K562 (cell line): ENCODE results near the gene CHCHD4.

Experiments
- EP300 ChIP-seq: IDR thresholded peaks from 2 replicates; pipeline ENCODE4 v1.6.1; 2012; ENCODE audit warnings: low read length, improper control_type of control experiment
- ESRRA ChIP-seq: fragments of 450-650 bp; IDR thresholded peaks from 2 replicates; pipeline ENCODE4 v1.6.1; 2014; ENCODE audit warnings: low read depth, mild to moderate bottlenecking, moderate library complexity, borderline replicate concordance
- GABPB2 ChIP-seq: fragments of 250-450 bp; sonication (Bioruptor Pico); conservative IDR thresholded peaks from 2 replicates; pipeline ENCODE4 v1.5.1; 2021; ENCODE audit warnings: mild to moderate bottlenecking
- HDAC2 ChIP-seq: fragments of 450-650 bp; IDR thresholded peaks from 2 replicates; pipeline ENCODE4 v1.6.1; 2016; ENCODE audit warnings: mild to moderate bottlenecking
- KDM2B ChIP-seq: fragments of 250-450 bp; sonication (Bioruptor Pico); IDR thresholded peaks from 2 replicates; pipeline ENCODE4 v1.8.0; 2021; ENCODE audit warnings: mild to moderate bottlenecking, moderate library complexity
- MEF2A ChIP-seq: IDR thresholded peaks from 2 replicates; pipeline ENCODE4 v1.6.1; 2011; ENCODE audit warnings: low read depth, mild to moderate bottlenecking, low read length, moderate library complexity; ENCODE audit not compliant: control insufficient read depth
- POLR2A ChIP-seq: fragments of 450-650 bp; conservative IDR thresholded peaks from 2 replicates; pipeline ENCODE4 v1.6.1; 2016
- ZBTB7A ChIP-seq: IDR thresholded peaks from 2 replicates; pipeline ENCODE4 v1.6.1; 2011; ENCODE audit warnings: low read depth, mild to moderate bottlenecking, low read length, moderate library complexity, borderline replicate concordance; ENCODE audit not compliant: control insufficient read depth

- TF ChIP-seq KDM2B (no peak), HDAC2 (no peak), POLR2A (no peak), ZBTB7A (no peak), GABPB2 (no peak), ESRRA (no peak), MEF2A (no peak), EP300 (no peak)
Measured at GRCh38 chr3:14118400-14119381, 6.0 kb downstream of the CHCHD4 start.
